Ovary (tissue), 3 donors: ENCODE results near the gene SV2B.

Source experiments
- CTCF ChIP-seq, 3 donors: fragments of 450-650 bp in 2 of 3; fragments of 200-600 bp in 1 of 3; IDR thresholded peaks; one replicate each; pipeline versions ENCODE4 v1.5.1 to v1.8.0; 2016 to 2022; ENCODE audit warnings: antibody characterized with exemption in 3 of 3, mild to moderate bottlenecking in 1 of 3
- POLR2A ChIP-seq: fragments of 450-650 bp; IDR thresholded peaks from one replicate; pipeline ENCODE4 v1.6.1; 2017; ENCODE audit warnings: antibody characterized with exemption, mild to moderate bottlenecking, moderate library complexity
- donor health status: DM: no; HTN: no; CAD: no.

GRCh38 chr15:91336687-91337086, 236.6 kb downstream of the SV2B start:
- TF ChIP-seq CTCF (IDR thresholded peaks at IDR 0.05), result no peak
- no peak for TF ChIP-seq POLR2A
